Endothelial cell of hepatic sinusoid (primary cell): ENCODE data around the gene HBM.
"Not testable (repeated sequence)": the region's sequence is repeated elsewhere in the genome, so short reads cannot be mapped to it uniquely, and the experiment has no call there.

Experiments used
- in situ Hi-C: cut with HindIII; loops from 2 replicates; pipeline ENCODE4 v1.10.0; 2017; ENCODE audit warnings: low sequenced_read_pairs

The HBM gene, protein sequence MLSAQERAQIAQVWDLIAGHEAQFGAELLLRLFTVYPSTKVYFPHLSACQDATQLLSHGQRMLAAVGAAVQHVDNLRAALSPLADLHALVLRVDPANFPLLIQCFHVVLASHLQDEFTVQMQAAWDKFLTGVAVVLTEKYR

GRCh38 chr16:165539-166374, at the start of gene HBM:
Gene HBM, plus strand, starts transcription at chr16:165978. Its CDS starts 20 bp downstream, at chr16:165998.
- in situ Hi-C loops = no loop called here

DNA sequence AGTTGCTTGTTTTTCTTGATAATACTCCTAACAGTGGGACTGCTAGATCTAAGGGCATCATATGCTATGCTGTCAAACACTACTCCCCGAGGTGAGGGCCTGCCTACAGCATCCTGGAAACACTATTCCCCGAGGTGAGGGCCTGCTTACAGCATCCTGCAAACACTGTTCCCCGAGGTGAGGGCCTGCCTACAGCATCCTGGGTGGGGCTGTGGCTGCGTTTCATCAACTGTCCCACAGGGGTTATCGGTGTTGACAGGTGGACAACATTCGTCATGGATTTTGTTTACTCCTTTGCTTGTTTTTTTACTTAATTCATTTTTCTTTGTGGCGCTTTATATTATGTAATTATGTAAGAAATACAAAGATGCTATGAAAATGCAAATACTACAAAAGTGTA, 49.8 kb upstream of the HBM start:
- in situ Hi-C loops = no loop called here

DNA sequence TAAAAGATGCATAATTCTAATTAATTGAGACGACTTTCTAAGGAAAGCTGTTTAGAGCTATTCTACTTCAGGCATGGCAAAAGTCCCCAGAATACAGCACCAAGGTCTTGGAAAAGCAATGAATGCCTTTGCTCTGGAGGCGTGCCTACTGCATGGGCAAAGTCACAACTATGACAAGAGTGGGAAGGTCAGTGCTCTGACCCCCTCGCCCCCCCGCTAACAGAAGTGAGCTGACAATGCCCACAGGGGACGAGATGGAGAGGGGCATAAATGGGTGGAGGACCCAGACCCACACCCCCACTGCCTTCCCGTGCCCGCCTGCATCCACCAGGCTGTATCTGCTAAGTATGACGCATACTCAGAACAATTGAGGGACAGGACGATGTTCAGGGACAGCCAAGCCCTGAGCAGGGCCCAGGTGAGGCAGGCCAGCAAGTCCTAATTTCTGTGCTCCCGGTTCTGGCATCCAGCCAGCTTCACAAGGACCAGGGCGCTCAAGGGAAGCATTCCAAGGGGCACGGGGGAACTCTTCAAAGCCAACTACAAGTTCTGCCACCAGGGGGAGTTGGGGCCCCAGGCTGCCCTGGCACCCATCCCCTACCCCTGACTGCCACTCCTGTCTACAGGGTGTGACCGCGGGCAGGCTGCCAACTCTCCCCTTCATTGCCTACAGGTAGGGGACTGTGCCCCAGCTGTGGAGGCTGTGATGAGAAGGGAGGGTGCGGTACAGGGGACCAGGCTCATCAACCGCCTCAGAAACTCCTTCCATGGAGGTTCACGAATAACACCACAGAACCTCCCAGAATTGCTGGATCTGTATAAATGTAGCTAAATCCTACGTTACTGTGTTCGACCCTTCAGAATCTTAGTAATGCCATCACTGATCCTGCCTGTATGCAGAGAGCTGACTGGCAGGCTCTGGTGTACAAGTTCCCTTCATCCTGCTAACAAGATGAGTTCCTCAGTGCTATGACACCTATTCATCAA, 48.1 kb upstream of the HBM start:
- in situ Hi-C loops = no loop called here

DNA sequence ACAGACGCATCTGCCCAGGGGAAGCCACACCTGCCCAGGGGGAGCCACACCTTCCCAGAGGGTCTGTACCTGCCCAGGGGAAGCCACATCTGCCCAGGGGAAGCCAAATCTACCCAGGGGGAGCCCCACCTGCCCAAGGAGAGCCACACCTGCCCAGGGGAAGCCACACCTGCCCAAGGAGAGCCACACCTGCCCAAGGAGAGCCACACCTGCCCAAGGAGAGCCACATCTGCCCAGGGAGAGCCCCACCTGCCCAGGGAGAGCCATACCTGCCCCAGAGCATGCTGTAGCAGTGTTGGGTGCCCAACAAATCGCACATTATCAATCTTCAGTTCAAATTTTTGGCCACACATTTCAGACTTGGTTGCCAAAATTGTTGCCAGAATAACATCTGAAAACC, 46.9 kb upstream of the HBM start:
- in situ Hi-C loops = no loop called here

GRCh38 chr16:119295-119694, 46.5 kb upstream of the HBM start:
- in situ Hi-C loops = no loop called here

- in situ Hi-C loops = no loop called here
These were observed 45.8 kb upstream of the HBM start for GRCh38 chr16:119835-120491.

GRCh38 chr16:120756-121155, 45.0 kb upstream of the HBM start:
- in situ Hi-C loops = no loop called here

DNA sequence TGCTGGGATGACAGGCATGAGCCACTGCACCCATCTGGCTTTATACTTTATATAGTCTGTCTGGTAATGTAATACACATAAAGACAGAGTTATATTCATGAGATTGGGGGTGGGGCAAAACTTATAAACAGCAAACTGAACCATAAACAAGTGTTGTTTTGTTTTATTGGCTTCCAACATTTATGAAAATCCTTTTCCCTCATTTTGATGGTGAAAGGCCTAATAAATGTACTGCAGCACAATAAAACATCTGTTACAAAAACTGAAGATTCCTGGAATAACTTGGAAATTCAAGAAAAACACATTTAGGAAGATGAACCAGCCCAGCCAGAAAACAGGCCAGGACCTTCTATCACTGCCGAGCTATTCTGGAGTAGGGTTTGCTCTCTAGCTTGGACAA, 43.4 kb upstream of the HBM start:
- in situ Hi-C loops = no loop called here

DNA sequence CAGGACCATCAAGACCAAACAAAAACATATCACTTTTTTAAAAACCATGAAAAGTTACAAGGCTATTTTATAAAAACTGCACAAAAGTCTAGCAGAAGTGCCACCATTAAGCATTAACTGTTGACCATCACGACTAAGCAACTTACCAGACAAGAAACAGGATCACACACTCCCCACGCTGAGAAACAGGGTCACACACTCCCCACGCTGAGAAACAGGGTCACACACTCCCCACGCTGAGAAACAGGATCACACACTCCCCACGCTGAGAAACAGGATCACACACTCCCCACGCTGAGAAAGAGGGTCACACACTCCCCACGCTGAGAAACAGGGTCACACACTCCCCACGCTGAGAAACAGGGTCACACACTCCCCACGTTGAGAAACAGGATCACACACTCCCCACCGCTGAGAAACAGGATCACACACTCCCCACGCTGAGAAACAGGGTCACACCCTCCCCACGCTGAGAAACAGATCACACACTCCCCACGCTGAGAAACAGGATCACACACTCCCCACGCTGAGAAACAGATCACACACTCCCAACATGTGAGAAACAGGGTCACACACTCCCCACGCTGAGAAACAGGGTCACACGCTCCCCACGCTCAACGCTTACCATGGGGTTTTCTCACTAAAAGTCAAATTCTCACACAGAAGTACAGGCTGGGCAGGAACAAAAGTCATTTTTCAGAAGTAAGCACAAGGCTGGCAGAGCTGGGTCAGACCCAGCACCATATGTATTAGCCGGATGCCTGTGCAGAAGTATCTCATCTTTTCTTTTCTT, 42.0 kb upstream of the HBM start:
- in situ Hi-C loops = not testable (repeated sequence)

GRCh38 chr16:125011-125410, 40.8 kb upstream of the HBM start:
- in situ Hi-C loops = no loop called here

DNA sequence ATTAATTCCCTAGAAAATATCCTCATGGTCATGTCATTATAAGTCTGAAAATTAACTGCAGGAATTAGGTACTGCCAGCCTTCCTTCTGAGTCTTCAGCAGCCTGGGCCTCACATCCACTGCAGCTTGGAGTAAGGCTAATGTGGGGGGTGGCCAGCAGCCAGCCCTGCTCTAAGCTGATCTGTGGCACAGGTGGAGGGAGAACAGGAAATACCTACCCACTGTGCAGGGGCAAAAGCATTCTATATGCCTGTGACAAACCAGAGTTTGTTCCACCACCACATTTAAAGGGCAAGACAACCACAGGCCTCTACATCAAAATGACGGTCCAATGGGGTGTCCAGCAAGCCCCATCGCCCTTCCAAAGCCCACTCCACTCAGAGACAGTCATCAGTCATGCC, 36.7 kb upstream of the HBM start:
- in situ Hi-C loops = no loop called here

GRCh38 chr16:130533-131173, 35.1 kb upstream of the HBM start:
- in situ Hi-C loops = no loop called here

- in situ Hi-C loops = no loop called here
These were observed 33.7 kb upstream of the HBM start for GRCh38 chr16:132120-132519.

DNA sequence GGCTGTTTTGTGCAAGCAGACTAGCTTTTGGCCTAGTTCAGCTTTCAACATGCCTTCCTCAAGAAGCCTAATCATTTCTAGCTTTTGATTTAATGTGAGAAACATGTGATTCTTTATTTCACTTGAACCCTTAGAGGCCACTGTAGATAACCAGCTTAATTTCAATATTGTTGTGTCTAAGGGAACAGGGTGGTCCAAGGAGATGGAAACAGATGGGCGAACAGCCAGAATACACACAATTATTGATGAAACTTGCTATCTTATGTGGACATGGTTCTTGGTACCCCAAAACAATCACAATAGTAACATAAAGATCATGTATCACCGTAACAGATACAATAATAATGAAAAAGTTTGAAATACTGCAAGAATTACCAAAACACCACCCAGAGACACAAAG, 32.1 kb upstream of the HBM start:
- in situ Hi-C loops = no loop called here

DNA sequence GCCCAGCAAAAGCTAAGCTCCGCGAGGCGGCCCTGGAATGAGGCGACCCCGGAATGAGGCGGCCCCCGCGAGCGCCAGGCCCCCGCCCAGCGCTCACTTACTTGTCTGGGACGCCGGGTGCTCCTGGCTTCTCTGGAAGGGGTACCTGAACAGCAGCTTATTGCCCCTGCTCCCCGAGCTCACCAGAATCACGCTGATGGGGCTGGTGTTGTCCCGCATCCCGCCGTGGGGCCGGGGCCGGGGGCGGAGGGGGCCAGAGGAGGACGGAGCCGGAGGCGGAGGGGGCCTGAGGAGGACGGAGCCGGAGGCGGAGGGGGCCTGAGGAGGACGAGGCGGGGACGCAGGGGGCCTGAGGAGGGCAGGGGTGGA, 27.7 kb upstream of the HBM start:
- in situ Hi-C loops = no loop called here

DNA sequence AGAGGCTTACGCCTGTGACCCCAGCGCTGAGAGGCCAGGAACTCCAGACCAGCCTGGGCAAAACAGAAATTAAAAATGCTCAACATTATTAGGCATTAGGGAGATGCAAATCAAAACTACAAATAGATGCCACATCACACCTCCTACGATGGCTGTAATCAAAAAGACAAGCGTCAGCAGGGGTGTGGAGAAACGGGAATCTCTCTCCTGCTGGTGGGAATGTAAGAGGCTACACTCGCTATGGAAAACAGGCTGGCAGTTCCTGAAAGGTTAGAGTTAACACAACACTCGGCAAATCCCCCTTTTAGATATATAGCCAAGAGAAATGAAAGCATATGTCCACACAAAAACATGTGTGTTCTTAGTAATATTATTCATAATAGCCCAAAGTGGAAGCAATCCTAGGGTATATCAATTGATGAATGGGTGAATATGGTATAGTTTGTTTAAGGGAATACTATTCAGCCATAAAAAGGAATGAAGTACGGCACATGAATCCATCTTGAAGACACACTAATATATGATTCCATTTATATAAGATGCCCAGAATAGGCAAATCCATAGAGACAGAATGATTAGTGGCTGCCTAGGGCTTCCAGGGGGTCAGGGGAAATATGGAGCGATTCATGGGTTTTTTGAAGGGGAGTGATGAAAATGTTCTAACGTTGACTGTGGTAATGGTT, 25.5 kb upstream of the HBM start:
- in situ Hi-C loops = no loop called here

DNA sequence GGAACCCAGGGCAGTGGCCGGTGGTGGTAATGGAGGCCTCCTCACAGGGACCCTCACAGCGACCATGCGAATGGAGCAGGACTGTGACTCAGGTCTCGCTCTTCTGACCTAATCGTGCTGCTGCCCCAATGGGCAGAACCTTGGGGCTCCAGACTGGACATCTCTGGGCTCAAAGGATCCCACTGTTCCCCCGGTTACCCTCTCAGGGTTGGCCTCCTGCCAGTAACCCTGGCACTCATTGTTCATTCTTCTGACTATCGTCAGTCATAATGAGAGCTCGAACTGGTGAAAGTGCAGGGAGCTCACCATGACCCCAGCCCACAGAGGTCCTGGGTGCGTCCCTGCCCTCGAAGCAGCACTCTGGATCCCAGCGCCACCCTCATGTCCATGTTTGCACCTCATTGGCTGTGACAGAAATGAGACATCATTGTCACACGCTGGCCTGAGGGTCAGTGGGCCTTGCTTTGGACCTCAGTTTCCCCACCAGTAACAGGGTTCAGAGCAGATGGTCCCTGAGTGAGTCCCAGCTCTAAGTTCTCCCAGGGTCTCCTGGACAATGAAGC, 23.3 kb upstream of the HBM start:
- in situ Hi-C loops = no loop called here

DNA sequence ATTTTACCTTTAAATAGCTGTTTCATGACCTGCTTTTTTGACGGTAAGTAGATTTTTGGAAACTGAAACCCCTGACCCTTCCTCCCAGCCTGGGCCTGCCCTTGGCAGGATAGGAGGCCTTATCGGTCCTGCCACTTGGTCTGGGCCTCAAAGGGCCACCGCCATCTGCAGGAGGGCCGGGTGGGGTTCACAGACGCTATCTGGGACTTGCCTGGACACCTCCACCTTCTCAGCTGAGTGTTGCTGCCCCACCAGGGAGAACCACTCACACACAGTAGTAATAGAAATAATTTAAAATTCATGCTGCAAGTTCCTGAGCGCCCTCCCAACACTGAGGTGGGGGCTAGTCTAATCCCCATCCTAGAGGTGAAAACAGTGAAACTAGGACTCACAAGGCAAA, 22.7 kb upstream of the HBM start:
- in situ Hi-C loops = no loop called here

GRCh38 chr16:143456-143855, 22.3 kb upstream of the HBM start:
- in situ Hi-C loops = no loop called here
